ENCODE measurements around the gene PLAAT3. TPM values are rescaled to one million over a fixed set of nuclear protein-coding genes. Genes with fewer than 3 reads are reported as not detected.
"Not testable (repeated sequence)": the region's sequence is repeated elsewhere in the genome, so short reads cannot be mapped to it uniquely, and the experiment has no call there.

PLAAT3 gene
- total RNA-seq, 1 experiment from 2014 or later, result 32.6 TPM

GRCh38 chr11:63532117-63532516, 82.1 kb downstream of the PLAAT3 start:
- Histone ChIP-seq H3K9me3 (ENCODE audit: control insufficient read depth, insufficient read depth, low read depth, low read length) (no peaks in the 10 kb centered on the region), H3K4me1 (ENCODE audit: control insufficient read depth, insufficient read depth, low read length) (no peaks in the 10 kb centered on the region), H3K36me3 (ENCODE audit: control insufficient read depth, insufficient read depth, low read length) (no peaks in the 10 kb centered on the region), H3K27me3 (ENCODE audit: control insufficient read depth, insufficient read depth, low read length) (peaks cover 9% of the 10 kb centered on the region; the same call in 1 of the 2 replicates), H3K27ac (ENCODE audit: low read length) (no peak overlapping the region), H3K4me3 (ENCODE audit: low read depth in 2 of 2, low read length in 2 of 2) (no peak overlapping the region)
- no peak for TF ChIP-seq REST (IDR thresholded peaks at IDR 0.05; ENCODE audit: insufficient read depth in 1 of 2, low read depth in 2 of 2, low read length in 1 of 2)
- no peak for TF ChIP-seq SIN3A (IDR thresholded peaks at IDR 0.05; ENCODE audit: borderline replicate concordance, insufficient read depth, low read depth, low read length)
- TF ChIP-seq CTCF (IDR thresholded peaks at IDR 0.05), result no peak
- no peak for TF ChIP-seq TCF7L2 (IDR thresholded peaks at IDR 0.05; ENCODE audit: low read depth, low read length)
- TF ChIP-seq POLR2AphosphoS5 (IDR thresholded peaks at IDR 0.05; ENCODE audit: low read depth, low read length), result no peak
- DNase-seq (ENCODE audit: low read depth, low spot score) (no peak), ATAC-seq (no peak)
- intact Hi-C loops (cut with micrococcal nuclease; ENCODE audit: unreplicated experiment) (no loop called here), in situ Hi-C loops (cut with HindIII; ENCODE audit: low pct_unique_long_range_greater_than_20kb, low sequenced_read_pairs) (no loop called here)
- CTCF ChIA-PET, result no interaction called here
- BruUV-seq (replicated peaks), result no TSS peak
- POLR2A ChIA-PET, result no interaction called here

- POLR2A ChIA-PET; in situ Hi-C loops (cut with HindIII; ENCODE audit: low pct_unique_long_range_greater_than_20kb, low sequenced_read_pairs); H3K27me3 ChIP-seq (ENCODE audit: control insufficient read depth, insufficient read depth, low read length); H3K9me3 ChIP-seq (ENCODE audit: control insufficient read depth, insufficient read depth, low read depth, low read length); H3K27ac ChIP-seq (ENCODE audit: low read length); H3K4me3 ChIP-seq (ENCODE audit: low read depth in 2 of 2, low read length in 2 of 2); H3K4me1 ChIP-seq (ENCODE audit: control insufficient read depth, insufficient read depth, low read length); ATAC-seq; intact Hi-C loops (cut with micrococcal nuclease; ENCODE audit: unreplicated experiment); CTCF ChIA-PET; BruUV-seq (replicated peaks); H3K36me3 ChIP-seq (ENCODE audit: control insufficient read depth, insufficient read depth, low read length); DNase-seq (ENCODE audit: low read depth, low spot score): not testable (repeated sequence)
Measured at GRCh38 chr11:63531074-63531792, 83.0 kb downstream of the PLAAT3 start.

- no TSS peak for BruUV-seq (replicated peaks)
- ChIA-PET POLR2A (no interaction called here), CTCF (no interaction called here)
- intact Hi-C loops (cut with micrococcal nuclease; ENCODE audit: unreplicated experiment) (no loop called here), in situ Hi-C loops (cut with HindIII; ENCODE audit: low pct_unique_long_range_greater_than_20kb, low sequenced_read_pairs) (no loop called here)
- Histone ChIP-seq H3K4me1 (ENCODE audit: control insufficient read depth, insufficient read depth, low read length) (no peaks in the 10 kb centered on the region), H3K36me3 (ENCODE audit: control insufficient read depth, insufficient read depth, low read length) (no peaks in the 10 kb centered on the region), H3K9me3 (ENCODE audit: control insufficient read depth, insufficient read depth, low read depth, low read length) (no peaks in the 10 kb centered on the region), H3K27ac (ENCODE audit: low read length) (no peak overlapping the region), H3K4me3 (ENCODE audit: low read depth in 2 of 2, low read length in 2 of 2) (no peak overlapping the region), H3K27me3 (ENCODE audit: control insufficient read depth, insufficient read depth, low read length) (peaks cover 9% of the 10 kb centered on the region; the same call in 1 of the 2 replicates)
- no peak for DNase-seq (ENCODE audit: low read depth, low spot score)
- TF ChIP-seq REST (IDR thresholded peaks at IDR 0.05; ENCODE audit: insufficient read depth in 1 of 2, low read depth in 2 of 2, low read length in 1 of 2), result no peak
- no peak for TF ChIP-seq CTCF (IDR thresholded peaks at IDR 0.05)
- TF ChIP-seq SIN3A (IDR thresholded peaks at IDR 0.05; ENCODE audit: borderline replicate concordance, insufficient read depth, low read depth, low read length), result no peak
- no peak for TF ChIP-seq TCF7L2 (IDR thresholded peaks at IDR 0.05; ENCODE audit: low read depth, low read length)
- no peak for TF ChIP-seq POLR2AphosphoS5 (IDR thresholded peaks at IDR 0.05; ENCODE audit: low read depth, low read length)
- no peak for ATAC-seq
Measured at GRCh38 chr11:63530021-63530420, 84.2 kb downstream of the PLAAT3 start.
